Activated B cell treated with CpG ODN at 0.5 μM for 24 hours (primary cell): Measurements from ENCODE around the gene USP31. TPM values are rescaled to one million over a fixed set of nuclear protein-coding genes. Genes with fewer than 3 reads are reported as not detected.

Experiments
- ATAC-seq: fragments of 200-7000 bp; cut with Tn5 transposase; one replicate; pipeline ENCODE4 v1.10.0; 2021; ENCODE audit warnings: low read depth, mild to moderate bottlenecking, moderate library complexity
- CTCF ChIA-PET: fragments of 350-600 bp; sonication (Branson Sonifier 250); formaldehyde crosslinking; loops from one replicate; lab custom pipeline; 2021; ENCODE audit warnings: antibody characterized with exemption; lab: Charles Lee
- POLR2A ChIA-PET: fragments of 350-600 bp; sonication (Branson Sonifier 250); formaldehyde crosslinking; loops from one replicate; lab custom pipeline; 2021; ENCODE audit warnings: antibody characterized with exemption; lab: Charles Lee
- DNase-seq: peaks from one replicate; pipeline ENCODE4 v3.0.0; 2022
- H3K27ac Mint-ChIP-seq: one replicate; pipeline ENCODE4 v1.8.0; 2020; ENCODE audit warnings: mixed read lengths
- H3K27me3 Mint-ChIP-seq: one replicate; pipeline ENCODE4 v1.8.0; 2021; ENCODE audit warnings: mixed read lengths
- H3K36me3 Mint-ChIP-seq: one replicate; pipeline ENCODE4 v1.8.0; 2021; ENCODE audit warnings: low read depth, mixed read lengths
- H3K4me1 Mint-ChIP-seq: one replicate; pipeline ENCODE4 v1.8.0; 2021; ENCODE audit warnings: mixed read lengths
- H3K4me3 Mint-ChIP-seq: one replicate; pipeline ENCODE4 v1.8.0; 2020; ENCODE audit warnings: mild to moderate bottlenecking, mixed read lengths
- H3K9me3 Mint-ChIP-seq: one replicate; pipeline ENCODE4 v1.8.0; 2020; ENCODE audit warnings: mixed read lengths
- CTCF ChIP-seq: fragments of 200-600 bp; IDR thresholded peaks from one replicate; pipeline ENCODE4 v1.8.0; 2022; ENCODE audit warnings: antibody characterized with exemption, mild to moderate bottlenecking
- intact Hi-C: fragments of 100-400 bp; cut with micrococcal nuclease; formaldehyde crosslinking; loops from one replicate; pipeline ENCODE4 v1.15.1; 2024
- total RNA-seq: library from RNA; stranded (reverse); gene quantifications from 2 replicates; pipeline ENCODE4 v1.2.3, GENCODE V29; 2022

Gene USP31
- total RNA-seq, 1 donor from 2014 or later, result 4.6 TPM

GRCh38 chr16:23040246-23040645 is 109.0 kb downstream of the USP31 start:
- DNase-seq, result no peak
- POLR2A ChIA-PET, result no interaction called here
- Mint-ChIP-seq H3K27me3 (peaks cover 7% of the 10 kb centered on the region), H3K9me3 (peaks cover 6% of the 10 kb centered on the region), H3K27ac (no peak overlapping the region), H3K36me3 (no peaks in the 10 kb centered on the region), H3K4me3 (no peak overlapping the region), H3K4me1 (peaks cover 2% of the 10 kb centered on the region)
- no peak for TF ChIP-seq CTCF
- intact Hi-C loops, result no loop called here
- no peak for ATAC-seq
- CTCF ChIA-PET, result no interaction called here

- peaks cover 2% of the 10 kb centered on the region for H3K27me3 Mint-ChIP-seq
- no peak for ATAC-seq
- no peak for DNase-seq
- H3K9me3 Mint-ChIP-seq, result peaks cover 8% of the 10 kb centered on the region
- no peak overlapping the region for H3K27ac Mint-ChIP-seq
- peaks cover 8% of the 10 kb centered on the region for H3K4me1 Mint-ChIP-seq
- no peaks in the 10 kb centered on the region for H3K36me3 Mint-ChIP-seq
- intact Hi-C loops, result no loop called here
- ChIA-PET CTCF (no interaction called here), POLR2A (no interaction called here)
- H3K4me3 Mint-ChIP-seq, result no peak overlapping the region
- TF ChIP-seq CTCF, result no peak
Observed at GRCh38 chr16:23039118-23039517, 110.1 kb downstream of the USP31 start.

GRCh38 chr16:23035240-23035639 is 114.0 kb downstream of the USP31 start:
- Mint-ChIP-seq H3K4me3 (no peak overlapping the region), H3K27ac (no peak overlapping the region), H3K4me1 (peaks cover 8% of the 10 kb centered on the region), H3K27me3 (peaks cover 8% of the 10 kb centered on the region), H3K36me3 (no peaks in the 10 kb centered on the region), H3K9me3 (peaks cover 17% of the 10 kb centered on the region)
- no peak for TF ChIP-seq CTCF
- CTCF ChIA-PET, result no interaction called here
- DNase-seq, result no peak
- POLR2A ChIA-PET, result no interaction called here
- ATAC-seq, result no peak
- intact Hi-C loops, result no loop called here

GRCh38 chr16:23031508-23032098 is 117.6 kb downstream of the USP31 start:
- H3K27ac Mint-ChIP-seq, result no peak overlapping the region
- CTCF ChIA-PET, result interaction anchor here (0.9 kb wide), 1 partner anchor 27 kb away, joined by 3 read pairs; no protein-coding TSS in a partner anchor
- intact Hi-C loops, result no loop called here

More at GRCh38 chr16:23031508-23032098, 117.6 kb downstream of the USP31 start:
- TF ChIP-seq CTCF, result no peak
- no peak overlapping the region for H3K4me3 Mint-ChIP-seq
- POLR2A ChIA-PET, result no interaction called here
- no peak for ATAC-seq
- H3K4me1 Mint-ChIP-seq, result peaks cover 8% of the 10 kb centered on the region
- H3K27me3 Mint-ChIP-seq, result peaks cover 13% of the 10 kb centered on the region
- peaks cover 17% of the 10 kb centered on the region for H3K9me3 Mint-ChIP-seq
- no peak for DNase-seq
- no peaks in the 10 kb centered on the region for H3K36me3 Mint-ChIP-seq
